Sigmoid colon (tissue), 7 donors: ENCODE results near the gene NFIB. TPM values are rescaled to one million over a fixed set of nuclear protein-coding genes. Genes with fewer than 3 reads are reported as not detected.

Experiments
- DNase-seq: peaks from one replicate; pipeline ENCODE4 v3.0.0-alpha.2; 2019
- H3K27ac ChIP-seq, 4 donors: fragments of 200-600 bp; sonication (generic); one replicate each; pipeline ENCODE4 v1.5.1; 2016 to 2019; ENCODE audit warnings: mild to moderate bottlenecking in 1 of 4
- H3K27me3 ChIP-seq, 3 donors: fragments of 200-600 bp; sonication (generic); one replicate each; pipeline ENCODE4 v1.5.1; 2019; ENCODE audit warnings: mild to moderate bottlenecking in 1 of 3
- H3K36me3 ChIP-seq, 4 donors: fragments of 200-600 bp; sonication (generic); one replicate each; pipeline ENCODE4 v1.5.1; 2016 to 2019
- H3K4me1 ChIP-seq, 4 donors: fragments of 200-600 bp; sonication (generic); one replicate each; pipeline ENCODE4 v1.5.1; 2017 to 2019
- H3K4me3 ChIP-seq, 4 donors: fragments of 200-600 bp; sonication (generic); one replicate each; pipeline ENCODE4 v1.5.1; 2017 to 2019; ENCODE audit warnings: mild to moderate bottlenecking in 2 of 4, moderate library complexity in 1 of 4
- H3K9me3 ChIP-seq, 4 donors: fragments of 200-600 bp in 3 of 4; sonication (generic) in 3 of 4; one replicate each; pipeline versions ENCODE4 v1.5.1 to v1.6.1; 2013 to 2019
- CTCF ChIP-seq, 4 experiments: fragments of 450-650 bp in 3 of 4; fragments of 200-600 bp in 1 of 4; IDR thresholded peaks; one replicate each; pipeline ENCODE4 v1.5.1; 2016 to 2019; ENCODE audit warnings: antibody characterized with exemption in 4 of 4, mild to moderate bottlenecking in 3 of 4, moderate library complexity in 2 of 4
- EP300 ChIP-seq, 4 donors: sonication (generic); formaldehyde crosslinking; IDR thresholded peaks; one replicate each; pipeline ENCODE4 v1.6.1; 2017; ENCODE audit warnings: antibody characterized with exemption in 4 of 4
- POLR2A ChIP-seq, 2 donors: fragments of 450-650 bp; IDR thresholded peaks; one replicate each; pipeline ENCODE4 v1.6.1; 2016; ENCODE audit warnings: antibody characterized with exemption in 2 of 2, mild to moderate bottlenecking in 2 of 2, moderate library complexity in 2 of 2
- POLR2AphosphoS5 ChIP-seq, 4 donors: sonication (generic); formaldehyde crosslinking; IDR thresholded peaks; one replicate each; pipeline ENCODE4 v1.6.1; 2017; ENCODE audit warnings: antibody characterized with exemption in 4 of 4
- WGBS, 2 donors: extraction: QIAGEN DNeasy Blood & Tissue Kit; methylation state at CpG; one replicate each; pipeline ENCODE4 v1.1.7; 2013; 5-methylcytosine and 5-hydroxymethylcytosine counted together
- intact Hi-C: fragments of 100-400 bp; cut with DNase I; formaldehyde crosslinking; loops from one replicate; pipeline ENCODE4 v1.15.1; 2023
- polyA plus RNA-seq, 3 donors: library from polyadenylated mRNA; stranded (reverse); fragments of 200-250 nt; gene quantifications; one replicate each; pipeline ENCODE4 v1.2.3, GENCODE V29; 2013
- total RNA-seq, 4 donors: library from RNA; depleted of rRNA; stranded (reverse); fragments of >200 nt; gene quantifications; one replicate each; pipeline ENCODE4 v1.1.0, GENCODE V29; 2016
- donor health status: healthy with polysubstance abuse.
- donor health status: Bipolar disorder and iron deficiency.
- donor health status: healthy.

The NFIB gene
- total and polyA plus RNA-seq, 7 donors = 3.7 to 129 (median 45.3) TPM

GRCh38 chr9:14037331-14037730 is 276.6 kb downstream of the NFIB start:
- H3K36me3 ChIP-seq = no peaks in the 10 kb centered on the region
- TF ChIP-seq CTCF (IDR thresholded peaks at IDR 0.05) = no peak
- no peak for TF ChIP-seq EP300 (IDR thresholded peaks at IDR 0.05)
- no peak for TF ChIP-seq POLR2A (IDR thresholded peaks at IDR 0.05)
- no peak for TF ChIP-seq POLR2AphosphoS5 (IDR thresholded peaks at IDR 0.05)
- DNase-seq = no peak
- no peak overlapping the region for H3K27ac ChIP-seq
- no peaks in the 10 kb centered on the region for H3K4me1 ChIP-seq
- intact Hi-C loops = loop anchor here (5.0 to 10.0 kb wide), 2 partner anchors 45 to 603 kb away; no protein-coding TSS in a partner anchor
- WGBS, 2 donors = 57 to 71% methylated on average over 4 of the region's 4 CpGs
- H3K9me3 ChIP-seq = no peaks in the 10 kb centered on the region
- H3K27me3 ChIP-seq = no peaks in the 10 kb centered on the region
- H3K4me3 ChIP-seq = no peak overlapping the region

- intact Hi-C loops = loop anchor here (10.0 kb wide), 1 partner anchor 598 kb away; no protein-coding TSS in a partner anchor
- H3K4me3 ChIP-seq = no peak overlapping the region
- peaks cover 2 to 31% (median 21%) of the 10 kb centered on the region in 4 donors for H3K4me1 ChIP-seq
- no peak overlapping the region for H3K27ac ChIP-seq
- no peaks in the 10 kb centered on the region for H3K27me3 ChIP-seq
- no peak for DNase-seq
- 50 to 70% methylated on average over 3 of the region's 3 CpGs for WGBS, 2 donors
- no peaks in the 10 kb centered on the region for H3K9me3 ChIP-seq
- no peaks in the 10 kb centered on the region for H3K36me3 ChIP-seq
- TF ChIP-seq CTCF (IDR thresholded peaks at IDR 0.05) (no peak), EP300 (IDR thresholded peaks at IDR 0.05) (no peak), POLR2A (IDR thresholded peaks at IDR 0.05) (no peak), POLR2AphosphoS5 (IDR thresholded peaks at IDR 0.05) (no peak)
These were observed 280.9 kb downstream of the NFIB start for GRCh38 chr9:14033067-14033466.
